K562 (cell line): ENCODE measurements around the gene NRF1. TPM values are rescaled to one million over a fixed set of nuclear protein-coding genes. Genes with fewer than 3 reads are reported as not detected.

Source experiments
- CAMTA2 ChIP-seq: fragments of 250-450 bp; sonication (Bioruptor Pico); conservative IDR thresholded peaks from 2 replicates; pipeline ENCODE4 v1.5.1; 2022
- CBFA2T2 ChIP-seq: fragments of 450-650 bp; conservative IDR thresholded peaks from 2 replicates; pipeline ENCODE4 v1.6.1; 2017; ENCODE audit warnings: mild to moderate bottlenecking
- CTBP1 ChIP-seq: fragments of 450-650 bp; IDR thresholded peaks from 2 replicates; pipeline ENCODE4 v1.6.1; 2016; ENCODE audit warnings: borderline replicate concordance
- FOXJ3 ChIP-seq: sonication (generic); formaldehyde crosslinking; IDR thresholded peaks from 2 replicates; pipeline ENCODE4 v1.4.0; 2020; ENCODE audit warnings: mild to moderate bottlenecking, missing genetic modification reagents
- FOXK2 ChIP-seq, 2 experiments: fragments of 450-650 bp; IDR thresholded peaks in 1 of 2; conservative IDR thresholded peaks in 1 of 2; 2 replicates each; pipeline ENCODE4 v1.6.1; 2016; ENCODE audit warnings: low read depth in 2 of 2, mild to moderate bottlenecking in 1 of 2
- HSF4 ChIP-seq: fragments of 250-450 bp; sonication (Bioruptor Pico); IDR thresholded peaks from 2 replicates; pipeline ENCODE4 v2.1.2; 2022; ENCODE audit warnings: mild to moderate bottlenecking, moderate library complexity, borderline replicate concordance
- MBD2 ChIP-seq: sonication (generic); IDR thresholded peaks from 2 replicates; pipeline ENCODE4 v1.6.1; 2016; ENCODE audit warnings: low read depth, borderline replicate concordance
- MYNN ChIP-seq, 2 experiments: sonication (generic); formaldehyde crosslinking in 1 of 2; IDR thresholded peaks; 2 replicates each; pipeline versions ENCODE4 v1.5.0 to v1.6.1; 2016 to 2020; ENCODE audit warnings: antibody characterized with exemption in 1 of 2, missing genetic modification reagents in 1 of 2
- POLR2G ChIP-seq: fragments of 200-400 bp; formaldehyde crosslinking; IDR thresholded peaks from 2 replicates; pipeline ENCODE4 v1.6.1; 2017; ENCODE audit warnings: low read depth, mild to moderate bottlenecking, antibody characterized with exemption, low read length, moderate library complexity
- POLR3G ChIP-seq: IDR thresholded peaks from 2 replicates; pipeline ENCODE4 v1.6.1; 2011; ENCODE audit not compliant: insufficient read length, insufficient replicate concordance; ENCODE audit errors: extremely low read depth
- PRPF4 ChIP-seq: fragments of 200-400 bp; formaldehyde crosslinking; IDR thresholded peaks from one replicate; pipeline ENCODE4 v1.6.1; 2017; ENCODE audit warnings: low read length, low read depth, mild to moderate bottlenecking; ENCODE audit not compliant: insufficient read depth, poor library complexity, severe bottlenecking
- RBM15 ChIP-seq: fragments of 200-400 bp; formaldehyde crosslinking; IDR thresholded peaks from 2 replicates; pipeline ENCODE4 v1.6.1; 2018; ENCODE audit warnings: mild to moderate bottlenecking, low read length, moderate library complexity; ENCODE audit not compliant: insufficient read depth
- SIRT6 ChIP-seq: IDR thresholded peaks from one replicate; pipeline ENCODE4 v1.6.1; 2012; ENCODE audit warnings: low read depth, mild to moderate bottlenecking, control low read depth, inconsistent platforms, low read length, moderate library complexity
- SMARCA5 ChIP-seq: fragments of 450-650 bp; IDR thresholded peaks from 2 replicates; pipeline ENCODE4 v1.6.1; 2016
- TFAM ChIP-seq: fragments of 250-450 bp; sonication (Bioruptor Pico); conservative IDR thresholded peaks from 2 replicates; pipeline ENCODE4 v1.5.0; 2021; ENCODE audit warnings: mild to moderate bottlenecking, moderate library complexity
- TRIM24 ChIP-seq, 2 experiments: fragments of 450-650 bp; IDR thresholded peaks; 2 replicates each; pipeline ENCODE4 v1.6.1; 2016
- ZNF408 ChIP-seq: fragments of 250-450 bp; sonication (Bioruptor Pico); IDR thresholded peaks from 2 replicates; pipeline ENCODE4 v1.4.0; 2020; ENCODE audit warnings: low read depth, mild to moderate bottlenecking, moderate library complexity
- ZNF696 ChIP-seq: fragments of 250-450 bp; sonication (Bioruptor Pico); conservative IDR thresholded peaks from 2 replicates; pipeline ENCODE4 v1.4.0; 2020; ENCODE audit warnings: mild to moderate bottlenecking, moderate library complexity
- polyA plus RNA-seq, 8 experiments: library from polyadenylated mRNA; depleted of rRNA in 4 of 8; stranded (reverse) in 5 of 8; unstranded in 3 of 8; fragments of >200 nt; fragmentation: Nextera tagmentation in 2 of 8; fragmentation: Illumina TruSeq in 1 of 8; extraction: Ambion mirVana in 2 of 8; extraction: Trizol in 1 of 8; gene quantifications; 2 replicates each; pipeline versions ENCODE4 v1.2.1 to v1.2.3, GENCODE V29; 2011 to 2014; ENCODE audit warnings: inconsistent platforms in 1 of 8, missing spikeins in 1 of 8
- total RNA-seq, 7 experiments: library from RNA; depleted of rRNA in 6 of 7; stranded (reverse); fragments of >200 nt in 6 of 7; fragmentation: Illumina TruSeq in 2 of 7; extraction: Trizol in 2 of 7; gene quantifications; 2 replicates each; pipeline versions ENCODE4 v1.2.1 to v1.2.3, GENCODE V29; 2011 to 2021; ENCODE audit warnings: low replicate concordance in 1 of 7
- TF ChIP-seq, protein P1 (sequence below): fragments of 250-450 bp; sonication (Bioruptor Pico); IDR thresholded peaks from 2 replicates; pipeline ENCODE4 v1.4.0; 2020; ENCODE audit warnings: borderline replicate concordance
- TF ChIP-seq, protein P2 (sequence below): sonication (generic); formaldehyde crosslinking; IDR thresholded peaks from 2 replicates; pipeline ENCODE4 v1.8.1; 2023; ENCODE audit warnings: mild to moderate bottlenecking, missing genetic modification reagents
- TF ChIP-seq, protein P3 (sequence below): fragments of 450-650 bp; IDR thresholded peaks from 2 replicates; pipeline ENCODE4 v1.6.1; 2014; ENCODE audit warnings: low read depth, mild to moderate bottlenecking, moderate library complexity, borderline replicate concordance
- TF ChIP-seq, protein P4 (sequence below): fragments of 450-650 bp; conservative IDR thresholded peaks from 2 replicates; pipeline ENCODE4 v1.6.1; 2016; ENCODE audit warnings: missing genetic modification characterization, low read depth, mild to moderate bottlenecking, missing compliant biosample characterization, moderate library complexity

The NRF1 gene
- total and polyA plus RNA-seq, 9 of the 15 experiments (the other 6 are each of a cell fraction or from before 2014, with no cell fraction given), result 8.6 to 28.8 (median 20.3) TPM

DNA sequence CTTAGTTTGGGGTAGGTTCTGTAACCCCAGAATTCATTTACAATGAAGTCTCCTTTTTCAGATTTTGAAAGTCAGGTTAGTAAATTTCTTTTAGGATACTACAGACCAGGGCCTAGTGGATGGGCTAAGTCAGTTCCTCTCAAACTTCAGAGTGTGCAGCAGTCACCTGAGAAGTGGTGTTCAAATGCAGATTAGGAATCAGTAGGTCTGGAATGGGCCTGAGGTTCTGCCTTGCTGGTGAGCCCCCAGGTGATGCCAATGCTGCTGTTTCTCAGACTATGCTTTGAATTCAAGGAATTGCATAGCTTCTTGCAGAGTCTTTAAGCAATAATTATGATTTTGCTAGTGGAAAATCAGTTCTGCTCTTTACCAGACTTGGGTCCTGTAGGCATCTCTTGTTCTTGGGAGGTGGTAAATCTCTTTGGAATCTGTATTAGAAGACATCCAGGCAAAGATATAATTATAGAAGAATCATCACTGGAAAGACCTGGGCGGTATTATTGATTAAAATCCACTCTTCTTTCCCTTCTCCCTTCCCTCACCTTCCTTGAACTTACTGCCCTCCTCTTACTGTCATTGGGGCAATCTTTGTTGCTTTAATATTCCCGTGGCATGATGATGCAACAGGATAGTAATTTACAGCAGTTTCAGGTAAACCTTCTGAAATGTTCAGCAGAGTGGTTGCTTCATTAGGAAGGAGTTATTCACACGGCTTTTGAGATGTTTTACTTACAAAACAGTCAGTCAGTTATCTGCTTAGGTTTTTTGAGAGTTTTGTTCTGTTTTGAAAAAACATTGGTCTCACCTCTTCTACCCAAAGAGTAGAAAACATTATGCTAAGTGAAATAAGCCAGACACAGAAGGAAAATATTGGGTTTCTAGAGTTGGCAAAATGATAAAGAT is 87.2 kb downstream of the NRF1 start (continued):
- TF ChIP-seq POLR3G, result no peak
- no peak for TF ChIP-seq SMARCA5
- no peak for TF ChIP-seq SIRT6
- TF ChIP-seq FOXJ3, result no peak
- TF ChIP-seq CBFA2T2, result no peak
- no peak for TF ChIP-seq MBD2
- TF ChIP-seq POLR2G, result no peak
- TF ChIP-seq CAMTA2 (CRISPR knock-in tag), result no peak
- peak; percentile 78 to 93; a peak in 2 of 4 replicates for TF ChIP-seq TRIM24 (IDR thresholded peaks at IDR 0.05)
- TF ChIP-seq, protein P1, sequence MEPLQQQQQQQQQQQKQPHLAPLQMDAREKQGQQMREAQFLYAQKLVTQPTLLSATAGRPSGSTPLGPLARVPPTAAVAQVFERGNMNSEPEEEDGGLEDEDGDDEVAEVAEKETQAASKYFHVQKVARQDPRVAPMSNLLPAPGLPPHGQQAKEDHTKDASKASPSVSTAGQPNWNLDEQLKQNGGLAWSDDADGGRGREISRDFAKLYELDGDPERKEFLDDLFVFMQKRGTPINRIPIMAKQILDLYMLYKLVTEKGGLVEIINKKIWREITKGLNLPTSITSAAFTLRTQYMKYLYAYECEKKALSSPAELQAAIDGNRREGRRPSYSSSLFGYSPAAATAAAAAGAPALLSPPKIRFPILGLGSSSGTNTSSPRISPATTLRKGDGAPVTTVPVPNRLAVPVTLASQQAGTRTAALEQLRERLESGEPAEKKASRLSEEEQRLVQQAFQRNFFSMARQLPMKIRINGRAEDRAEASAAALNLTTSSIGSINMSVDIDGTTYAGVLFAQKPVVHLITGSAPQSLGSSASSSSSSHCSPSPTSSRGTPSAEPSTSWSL (CRISPR knock-in tag), result no peak
- TF ChIP-seq, protein P2, sequence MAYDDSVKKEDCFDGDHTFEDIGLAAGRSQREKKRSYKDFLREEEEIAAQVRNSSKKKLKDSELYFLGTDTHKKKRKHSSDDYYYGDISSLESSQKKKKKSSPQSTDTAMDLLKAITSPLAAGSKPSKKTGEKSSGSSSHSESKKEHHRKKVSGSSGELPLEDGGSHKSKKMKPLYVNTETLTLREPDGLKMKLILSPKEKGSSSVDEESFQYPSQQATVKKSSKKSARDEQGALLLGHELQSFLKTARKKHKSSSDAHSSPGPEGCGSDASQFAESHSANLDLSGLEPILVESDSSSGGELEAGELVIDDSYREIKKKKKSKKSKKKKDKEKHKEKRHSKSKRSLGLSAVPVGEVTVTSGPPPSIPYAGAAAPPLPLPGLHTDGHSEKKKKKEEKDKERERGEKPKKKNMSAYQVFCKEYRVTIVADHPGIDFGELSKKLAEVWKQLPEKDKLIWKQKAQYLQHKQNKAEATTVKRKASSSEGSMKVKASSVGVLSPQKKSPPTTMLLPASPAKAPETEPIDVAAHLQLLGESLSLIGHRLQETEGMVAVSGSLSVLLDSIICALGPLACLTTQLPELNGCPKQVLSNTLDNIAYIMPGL (CRISPR knock-in tag), result no peak
- TF ChIP-seq ZNF408 (CRISPR knock-in tag), result no peak
- no peak for TF ChIP-seq RBM15
- no peak for TF ChIP-seq HSF4 (CRISPR knock-in tag)
- TF ChIP-seq ZNF696, result no peak
- no peak for TF ChIP-seq FOXK2 (conservative IDR thresholded peaks at IDR 0.05 in 1 of 2, IDR thresholded peaks at IDR 0.05 in 1 of 2; ENCODE audit: low read depth in 2 of 2)
- TF ChIP-seq PRPF4, result no peak
- TF ChIP-seq CTBP1, result peak; percentile 74
- TF ChIP-seq, protein P3, sequence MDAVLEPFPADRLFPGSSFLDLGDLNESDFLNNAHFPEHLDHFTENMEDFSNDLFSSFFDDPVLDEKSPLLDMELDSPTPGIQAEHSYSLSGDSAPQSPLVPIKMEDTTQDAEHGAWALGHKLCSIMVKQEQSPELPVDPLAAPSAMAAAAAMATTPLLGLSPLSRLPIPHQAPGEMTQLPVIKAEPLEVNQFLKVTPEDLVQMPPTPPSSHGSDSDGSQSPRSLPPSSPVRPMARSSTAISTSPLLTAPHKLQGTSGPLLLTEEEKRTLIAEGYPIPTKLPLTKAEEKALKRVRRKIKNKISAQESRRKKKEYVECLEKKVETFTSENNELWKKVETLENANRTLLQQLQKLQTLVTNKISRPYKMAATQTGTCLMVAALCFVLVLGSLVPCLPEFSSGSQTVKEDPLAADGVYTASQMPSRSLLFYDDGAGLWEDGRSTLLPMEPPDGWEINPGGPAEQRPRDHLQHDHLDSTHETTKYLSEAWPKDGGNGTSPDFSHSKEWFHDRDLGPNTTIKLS, result no peak
- TF ChIP-seq TFAM (CRISPR knock-in tag), result no peak
- TF ChIP-seq, protein P4, sequence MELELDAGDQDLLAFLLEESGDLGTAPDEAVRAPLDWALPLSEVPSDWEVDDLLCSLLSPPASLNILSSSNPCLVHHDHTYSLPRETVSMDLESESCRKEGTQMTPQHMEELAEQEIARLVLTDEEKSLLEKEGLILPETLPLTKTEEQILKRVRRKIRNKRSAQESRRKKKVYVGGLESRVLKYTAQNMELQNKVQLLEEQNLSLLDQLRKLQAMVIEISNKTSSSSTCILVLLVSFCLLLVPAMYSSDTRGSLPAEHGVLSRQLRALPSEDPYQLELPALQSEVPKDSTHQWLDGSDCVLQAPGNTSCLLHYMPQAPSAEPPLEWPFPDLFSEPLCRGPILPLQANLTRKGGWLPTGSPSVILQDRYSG (tag), result no peak
- no peak for TF ChIP-seq MYNN (IDR thresholded peaks at IDR 0.05)
- no peak for TF ChIP-seq MYNN (CRISPR knock-in tag; IDR thresholded peaks at IDR 0.05)
